ENCODE data around the gene CHD9. TPM values are rescaled to one million over a fixed set of nuclear protein-coding genes. Genes with fewer than 3 reads are reported as not detected.
"Not testable (repeated sequence)": the region's sequence is repeated elsewhere in the genome, so short reads cannot be mapped to it uniquely, and the experiment has no call there.

CHD9 gene
- total RNA-seq, 3 donors from 2014 or later, result 65.4 to 95.9 (median 86.6) TPM

GRCh38 chr16:53257001-53257400 is 202.2 kb downstream of the CHD9 start:
- intact Hi-C loops (cut with DNase I, micrococcal nuclease), result no loop called here
- no peak for TF ChIP-seq CTCF (IDR thresholded peaks at IDR 0.05)
- H3K36me3 ChIP-seq (ENCODE audit: low read depth), result peaks cover 7% of the 10 kb centered on the region

GRCh38 chr16:53258809-53259208 is 204.0 kb downstream of the CHD9 start:
- Histone ChIP-seq H3K4me3 (no peak overlapping the region), H3K4me1 (ENCODE audit: low read depth) (no peaks in the 10 kb centered on the region), H3K36me3 (ENCODE audit: low read depth) (peaks cover 7% of the 10 kb centered on the region), H3K9me3 (no peaks in the 10 kb centered on the region)
- no peak for DNase-seq
- TF ChIP-seq CTCF (IDR thresholded peaks at IDR 0.05), result no peak
- ATAC-seq, result no peak
- intact Hi-C loops (cut with DNase I, micrococcal nuclease), result no loop called here

More at GRCh38 chr16:53257001-53257400, 202.2 kb downstream of the CHD9 start:
- H3K4me1 ChIP-seq (ENCODE audit: low read depth), result no peaks in the 10 kb centered on the region
- ATAC-seq, result no peak
- H3K4me3 ChIP-seq, result no peak overlapping the region
- no peaks in the 10 kb centered on the region for H3K9me3 ChIP-seq
- DNase-seq, result no peak

- no peaks in the 10 kb centered on the region for H3K9me3 ChIP-seq
- peaks cover 7% of the 10 kb centered on the region for H3K36me3 ChIP-seq (ENCODE audit: low read depth)
- ATAC-seq (no peak), DNase-seq (no peak)
- no peaks in the 10 kb centered on the region for H3K4me1 ChIP-seq (ENCODE audit: low read depth)
- no peak overlapping the region for H3K4me3 ChIP-seq
- intact Hi-C loops (cut with DNase I, micrococcal nuclease), result no loop called here
- no peak for TF ChIP-seq CTCF (IDR thresholded peaks at IDR 0.05)
Measured at GRCh38 chr16:53261276-53261675, 206.5 kb downstream of the CHD9 start.

- Histone ChIP-seq H3K4me1 (ENCODE audit: low read depth) (no peaks in the 10 kb centered on the region), H3K4me3 (no peak overlapping the region), H3K36me3 (ENCODE audit: low read depth) (peaks cover 7% of the 10 kb centered on the region), H3K9me3 (no peaks in the 10 kb centered on the region)
- intact Hi-C loops (cut with DNase I, micrococcal nuclease), result no loop called here
- no peak for TF ChIP-seq CTCF (IDR thresholded peaks at IDR 0.05)
- ATAC-seq (no peak), DNase-seq (no peak)
Measured at GRCh38 chr16:53262645-53263044, 207.9 kb downstream of the CHD9 start.

GRCh38 chr16:53266156-53266555 is 211.4 kb downstream of the CHD9 start:
- H3K36me3 ChIP-seq (ENCODE audit: low read depth), result no peaks in the 10 kb centered on the region
- no peaks in the 10 kb centered on the region for H3K4me1 ChIP-seq (ENCODE audit: low read depth)
- TF ChIP-seq CTCF (IDR thresholded peaks at IDR 0.05), result no peak
- ATAC-seq (no peak), DNase-seq (no peak)
- no peak overlapping the region for H3K4me3 ChIP-seq
- intact Hi-C loops (cut with DNase I, micrococcal nuclease), result no loop called here
- H3K9me3 ChIP-seq, result no peaks in the 10 kb centered on the region

- H3K4me1 ChIP-seq (ENCODE audit: low read depth); intact Hi-C loops (cut with DNase I, micrococcal nuclease): not testable (repeated sequence)
- peaks cover 22% of the 10 kb centered on the region for H3K36me3 ChIP-seq (ENCODE audit: low read depth)
Measured at GRCh38 chr16:53278498-53278897, 223.7 kb downstream of the CHD9 start.

More at GRCh38 chr16:53278498-53278897, 223.7 kb downstream of the CHD9 start:
- not testable (repeated sequence) for H3K9me3 ChIP-seq, DNase-seq, ATAC-seq, H3K4me3 ChIP-seq

All from mucosa of descending colon (tissue), 3 donors.